ENCODE data around the gene LAMA5. TPM values are rescaled to one million over a fixed set of nuclear protein-coding genes. Genes with fewer than 3 reads are reported as not detected.

The LAMA5 gene
- total RNA-seq, 1 experiment from 2014 or later: 266 TPM

- DNase-seq (ENCODE audit: unreplicated experiment): no peak
Measured at GRCh38 chr20:62393335-62393665, 26.2 kb upstream of the LAMA5 start.

GRCh38 chr20:62392621-62393334 lies 25.7 kb upstream of the LAMA5 start:
- H3K4me3 Mint-ChIP-seq (ENCODE audit: unreplicated experiment): no peak overlapping the region
- no peak for DNase-seq (ENCODE audit: unreplicated experiment)
- no TSS peak for BruUV-seq (replicated peaks)
- intact Hi-C loops (cut with micrococcal nuclease): no loop called here
- H3K27ac Mint-ChIP-seq (ENCODE audit: low read depth, unreplicated experiment): no peak overlapping the region
- no peaks in the 10 kb centered on the region for H3K4me1 Mint-ChIP-seq (ENCODE audit: insufficient read depth, unreplicated experiment)
- peaks cover 56% of the 10 kb centered on the region for H3K36me3 Mint-ChIP-seq (ENCODE audit: insufficient read depth, unreplicated experiment)
- H3K9me3 Mint-ChIP-seq (ENCODE audit: unreplicated experiment): peaks cover 1% of the 10 kb centered on the region
- no peaks in the 10 kb centered on the region for H3K27me3 Mint-ChIP-seq (ENCODE audit: insufficient read depth, unreplicated experiment)
- CTCF ChIA-PET: interaction anchor here (0.8 to 1.1 kb wide), 2 partner anchors 11 to 399 kb away, joined by 3 to 6 read pairs; no protein-coding TSS in a partner anchor
- no peak for TF ChIP-seq CTCF (IDR thresholded peaks at IDR 0.05; ENCODE audit: unreplicated experiment)
- POLR2A ChIA-PET: interaction anchor here (0.5 kb wide), 1 partner anchor 12 kb away, joined by 3 read pairs; no protein-coding TSS in a partner anchor

More at GRCh38 chr20:62393335-62393665, 26.2 kb upstream of the LAMA5 start:
- Mint-ChIP-seq H3K9me3 (ENCODE audit: unreplicated experiment) (peaks cover 7% of the 10 kb centered on the region), H3K27ac (ENCODE audit: low read depth, unreplicated experiment) (no peak overlapping the region), H3K4me1 (ENCODE audit: insufficient read depth, unreplicated experiment) (no peaks in the 10 kb centered on the region), H3K4me3 (ENCODE audit: unreplicated experiment) (no peak overlapping the region), H3K36me3 (ENCODE audit: insufficient read depth, unreplicated experiment) (peaks cover 51% of the 10 kb centered on the region), H3K27me3 (ENCODE audit: insufficient read depth, unreplicated experiment) (no peaks in the 10 kb centered on the region)
- intact Hi-C loops (cut with micrococcal nuclease): no loop called here
- no peak for TF ChIP-seq CTCF (IDR thresholded peaks at IDR 0.05; ENCODE audit: unreplicated experiment)
- POLR2A ChIA-PET: interaction anchor here (0.5 to 1.2 kb wide), 2 partner anchors 12 to 91 kb away, joined by 3 to 4 read pairs; partner anchors contain the start of gene ADRM1
- BruUV-seq (replicated peaks): no TSS peak
- CTCF ChIA-PET: interaction anchor here (0.8 kb wide), 1 partner anchor 10 kb away, joined by 6 read pairs; no protein-coding TSS in a partner anchor

GRCh38 chr20:62392077-62392418 lies 24.9 kb upstream of the LAMA5 start:
- H3K9me3 Mint-ChIP-seq (ENCODE audit: unreplicated experiment): no peaks in the 10 kb centered on the region
- BruUV-seq (replicated peaks): no TSS peak
- DNase-seq (ENCODE audit: unreplicated experiment): no peak
- TF ChIP-seq CTCF (IDR thresholded peaks at IDR 0.05; ENCODE audit: unreplicated experiment): no peak
- peaks cover 64% of the 10 kb centered on the region for H3K36me3 Mint-ChIP-seq (ENCODE audit: insufficient read depth, unreplicated experiment)
- H3K27ac Mint-ChIP-seq (ENCODE audit: low read depth, unreplicated experiment): no peak overlapping the region
- H3K4me3 Mint-ChIP-seq (ENCODE audit: unreplicated experiment): no peak overlapping the region
- H3K27me3 Mint-ChIP-seq (ENCODE audit: insufficient read depth, unreplicated experiment): no peaks in the 10 kb centered on the region
- CTCF ChIA-PET: interaction anchor here (1.1 kb wide), 1 partner anchor 400 kb away, joined by 3 read pairs; no protein-coding TSS in a partner anchor
- POLR2A ChIA-PET: interaction anchor here (0.7 kb wide), 1 partner anchor 138 kb away, joined by 3 read pairs; no protein-coding TSS in a partner anchor
- intact Hi-C loops (cut with micrococcal nuclease): no loop called here
- H3K4me1 Mint-ChIP-seq (ENCODE audit: insufficient read depth, unreplicated experiment): no peaks in the 10 kb centered on the region

- Mint-ChIP-seq H3K9me3 (ENCODE audit: unreplicated experiment) (no peaks in the 10 kb centered on the region), H3K36me3 (ENCODE audit: insufficient read depth, unreplicated experiment) (peaks cover 69% of the 10 kb centered on the region), H3K27me3 (ENCODE audit: insufficient read depth, unreplicated experiment) (no peaks in the 10 kb centered on the region), H3K4me3 (ENCODE audit: unreplicated experiment) (no peak overlapping the region), H3K27ac (ENCODE audit: low read depth, unreplicated experiment) (no peak overlapping the region), H3K4me1 (ENCODE audit: insufficient read depth, unreplicated experiment) (no peaks in the 10 kb centered on the region)
- CTCF ChIA-PET: interaction anchor here (1.1 to 1.2 kb wide), 2 partner anchors 18 to 32 kb away, joined by 5 to 6 read pairs; no protein-coding TSS in a partner anchor
- BruUV-seq (replicated peaks): no TSS peak
- DNase-seq (ENCODE audit: unreplicated experiment): no peak
- intact Hi-C loops (cut with micrococcal nuclease): no loop called here
- POLR2A ChIA-PET: interaction anchor here (0.5 to 7.7 kb wide), 5 partner anchors 8 to 554 kb away, joined by 3 to 182 read pairs (median 3); partner anchors contain the start of gene LAMA5
- no peak for TF ChIP-seq CTCF (IDR thresholded peaks at IDR 0.05; ENCODE audit: unreplicated experiment)
Measured at GRCh38 chr20:62391165-62392076, 24.3 kb upstream of the LAMA5 start.
